ENCODE data around the gene LRRK1. TPM values are rescaled to one million over a fixed set of nuclear protein-coding genes. Genes with fewer than 3 reads are reported as not detected.
A peak's percentile ranks its signal among the peaks of the same experiment; 100 is the strongest.

The LRRK1 gene
- total RNA-seq, 1 donor from 2014 or later = 105 TPM

- no peak for DNase-seq (ENCODE audit: low spot score in 2 of 2)
- peaks cover 3 to 5% of the 10 kb centered on the region in 2 donors for H3K4me1 ChIP-seq
- no peak overlapping the region for H3K27ac ChIP-seq
- no peaks in the 10 kb centered on the region for H3K27me3 ChIP-seq
- no peak overlapping the region for H3K4me3 ChIP-seq
- peaks cover 0 to 3% of the 10 kb centered on the region in 2 donors for H3K36me3 ChIP-seq
- no peaks in the 10 kb centered on the region for H3K9me3 ChIP-seq
- intact Hi-C loops (cut with DNase I) = no loop called here
- no peak for TF ChIP-seq CTCF (IDR thresholded peaks at IDR 0.05)
Measured at GRCh38 chr15:101004986-101005747, 86.0 kb downstream of the LRRK1 start.

- no peaks in the 10 kb centered on the region for H3K9me3 ChIP-seq
- H3K4me3 ChIP-seq = peak overlapping the region; percentile 40 to 65
- H3K27ac ChIP-seq = peak overlapping the region; percentile 7 to 51
- H3K36me3 ChIP-seq = peaks cover 0 to 9% of the 10 kb centered on the region in 2 donors
- peak; percentile 71 to 92 (median 80) for TF ChIP-seq CTCF (IDR thresholded peaks at IDR 0.05)
- DNase-seq (ENCODE audit: low spot score in 2 of 2) = peak; percentile 25 to 88
- H3K27me3 ChIP-seq = no peaks in the 10 kb centered on the region
- peaks cover 3 to 5% of the 10 kb centered on the region in 2 donors for H3K4me1 ChIP-seq
- intact Hi-C loops (cut with DNase I) = loop anchor here (1.0 kb wide), 2 partner anchors 89 to 380 kb away; no protein-coding TSS in a partner anchor
Measured at GRCh38 chr15:101006931-101007691, 88.0 kb downstream of the LRRK1 start.

- Histone ChIP-seq H3K9me3 (no peaks in the 10 kb centered on the region), H3K27ac (no peak overlapping the region), H3K4me3 (peak overlapping the region; percentile 40 to 65), H3K27me3 (no peaks in the 10 kb centered on the region), H3K36me3 (peaks cover 0 to 9% of the 10 kb centered on the region in 2 donors), H3K4me1 (peaks cover 3 to 5% of the 10 kb centered on the region in 2 donors)
- intact Hi-C loops (cut with DNase I) = no loop called here
- TF ChIP-seq CTCF (IDR thresholded peaks at IDR 0.05) = peak; percentile 74 to 100 (median 100)
- peak in 1 of 2 donors; percentile 89 for DNase-seq (ENCODE audit: low spot score in 2 of 2)
Measured at GRCh38 chr15:101008158-101009139, 89.3 kb downstream of the LRRK1 start.

GRCh38 chr15:101009176-101009575 lies 90.0 kb downstream of the LRRK1 start:
- Histone ChIP-seq H3K9me3 (no peaks in the 10 kb centered on the region), H3K4me1 (peaks cover 3 to 5% of the 10 kb centered on the region in 2 donors), H3K4me3 (no peak overlapping the region), H3K36me3 (peaks cover 1 to 9% of the 10 kb centered on the region in 2 donors), H3K27me3 (no peaks in the 10 kb centered on the region), H3K27ac (no peak overlapping the region)
- no peak for TF ChIP-seq CTCF (IDR thresholded peaks at IDR 0.05)
- intact Hi-C loops (cut with DNase I) = no loop called here
- no peak for DNase-seq (ENCODE audit: low spot score in 2 of 2)

GRCh38 chr15:101010781-101011180 lies 91.6 kb downstream of the LRRK1 start:
- Histone ChIP-seq H3K27ac (no peak overlapping the region), H3K36me3 (peaks cover 3 to 15% of the 10 kb centered on the region in 2 donors), H3K9me3 (no peaks in the 10 kb centered on the region), H3K27me3 (no peaks in the 10 kb centered on the region), H3K4me1 (peaks cover 3 to 5% of the 10 kb centered on the region in 2 donors), H3K4me3 (no peak overlapping the region)
- intact Hi-C loops (cut with DNase I) = no loop called here
- TF ChIP-seq CTCF (IDR thresholded peaks at IDR 0.05) = no peak
- DNase-seq (ENCODE audit: low spot score in 2 of 2) = no peak
